KOPT-K1 (cell line): ENCODE results near the gene DUOX2.

Experiments used
- H3K27ac ChIP-seq: fragments of 200-600 bp; sonication (generic); 2 replicates; pipeline ENCODE4 v1.5.1; 2016; ENCODE audit warnings: antibody characterized with exemption, mild to moderate bottlenecking, low read depth, low read length; ENCODE audit not compliant: poor library complexity, severe bottlenecking
- H3K36me3 ChIP-seq: fragments of 200-600 bp; sonication (generic); 2 replicates; pipeline ENCODE4 v1.5.1; 2017; ENCODE audit warnings: antibody characterized with exemption, mild to moderate bottlenecking, low read length, moderate library complexity; ENCODE audit not compliant: insufficient read depth
- H3K9me3 ChIP-seq: fragments of 200-600 bp; sonication (generic); 2 replicates; pipeline ENCODE4 v1.5.1; 2017; ENCODE audit warnings: antibody characterized with exemption, low read length, mild to moderate bottlenecking; ENCODE audit not compliant: insufficient read depth, poor library complexity, severe bottlenecking

The DUOX2 gene

DNA sequence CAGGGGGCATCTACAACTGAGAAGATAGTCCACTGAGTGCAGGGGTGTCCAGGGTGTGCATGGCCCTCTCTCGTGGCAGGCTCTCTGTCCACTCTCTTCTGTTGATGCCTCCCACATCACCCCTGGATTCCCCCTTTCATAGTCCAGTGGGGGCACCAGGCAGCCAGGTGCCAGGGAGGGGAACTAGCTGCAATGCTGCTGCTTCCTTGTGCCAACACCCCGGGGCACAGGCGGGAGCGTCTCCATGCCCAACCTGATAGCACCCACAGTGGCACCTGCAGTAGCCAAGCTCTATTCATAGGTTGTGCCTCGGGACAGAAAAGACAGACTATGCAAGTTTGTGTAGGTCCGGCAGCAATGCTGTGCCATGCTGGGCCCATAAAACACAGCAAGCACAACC is 11.7 kb downstream of the DUOX2 start:
- no peaks in the 10 kb centered on the region for H3K36me3 ChIP-seq

DNA sequence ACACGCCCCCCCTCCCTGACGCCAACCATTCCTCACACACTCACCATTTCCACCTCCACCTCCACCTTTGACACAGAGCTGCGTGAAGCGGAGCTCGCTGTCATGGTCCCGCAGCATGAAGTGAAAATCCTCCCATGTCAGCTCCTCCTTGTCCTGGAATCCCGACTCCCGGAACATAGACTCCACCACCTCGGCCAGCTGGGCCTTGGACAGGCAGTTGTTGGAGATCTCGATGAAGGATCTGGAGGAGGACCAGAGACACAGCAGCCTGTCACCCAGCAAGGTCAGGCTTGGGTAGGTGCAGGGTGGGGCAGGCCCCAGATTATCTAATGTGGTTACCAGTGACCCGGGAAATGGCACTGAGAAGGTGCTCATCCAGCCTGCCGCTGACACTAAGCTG is 12.2 kb downstream of the DUOX2 start:
- Histone ChIP-seq H3K9me3 (no peaks in the 10 kb centered on the region), H3K36me3 (no peaks in the 10 kb centered on the region), H3K27ac (no peak overlapping the region)

More for the DNA sequence above, 11.7 kb downstream of the DUOX2 start:
- Histone ChIP-seq H3K9me3 (no peaks in the 10 kb centered on the region), H3K27ac (no peak overlapping the region)

- Histone ChIP-seq H3K27ac (no peak overlapping the region), H3K36me3 (no peaks in the 10 kb centered on the region), H3K9me3 (no peaks in the 10 kb centered on the region)
Measured at GRCh38 chr15:45100884-45101625, 12.9 kb downstream of the DUOX2 start.

DNA sequence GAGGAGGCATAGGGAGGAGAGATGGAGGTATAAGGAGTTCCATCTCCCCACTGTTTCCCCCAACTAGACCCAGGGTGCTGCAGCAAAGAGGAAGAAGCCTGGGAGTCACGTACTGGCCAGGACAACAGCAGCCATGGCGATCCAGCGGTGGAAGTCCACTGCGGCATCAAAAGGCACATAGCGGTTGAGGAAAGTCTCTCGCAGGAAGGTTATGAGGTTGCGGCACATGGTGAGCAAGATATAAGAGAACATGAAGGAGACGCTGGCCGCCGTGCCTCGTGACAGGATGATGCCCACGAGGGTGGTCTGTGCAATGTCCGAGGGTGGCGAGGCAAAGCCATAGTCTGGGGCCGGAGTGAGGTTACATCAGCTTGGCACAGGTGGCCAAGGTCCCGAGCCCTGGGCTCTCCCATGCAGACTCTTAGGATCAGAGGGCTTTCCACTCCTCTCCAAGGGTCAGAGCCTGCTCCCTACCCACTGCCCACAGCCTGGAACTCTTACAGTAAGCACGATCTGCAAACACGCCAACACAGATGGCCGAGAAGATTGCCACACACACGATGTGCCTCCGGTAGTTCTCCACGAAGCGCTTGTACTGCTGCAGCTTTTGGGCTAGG is 14.3 kb downstream of the DUOX2 start:
- no peaks in the 10 kb centered on the region for H3K9me3 ChIP-seq
- no peak overlapping the region for H3K27ac ChIP-seq

GRCh38 chr15:45097466-45097865 is 16.5 kb downstream of the DUOX2 start:
- no peaks in the 10 kb centered on the region for H3K9me3 ChIP-seq
- H3K27ac ChIP-seq, result no peak overlapping the region
- H3K36me3 ChIP-seq, result no peaks in the 10 kb centered on the region

More for the DNA sequence above, 14.3 kb downstream of the DUOX2 start:
- H3K36me3 ChIP-seq, result no peaks in the 10 kb centered on the region

DNA sequence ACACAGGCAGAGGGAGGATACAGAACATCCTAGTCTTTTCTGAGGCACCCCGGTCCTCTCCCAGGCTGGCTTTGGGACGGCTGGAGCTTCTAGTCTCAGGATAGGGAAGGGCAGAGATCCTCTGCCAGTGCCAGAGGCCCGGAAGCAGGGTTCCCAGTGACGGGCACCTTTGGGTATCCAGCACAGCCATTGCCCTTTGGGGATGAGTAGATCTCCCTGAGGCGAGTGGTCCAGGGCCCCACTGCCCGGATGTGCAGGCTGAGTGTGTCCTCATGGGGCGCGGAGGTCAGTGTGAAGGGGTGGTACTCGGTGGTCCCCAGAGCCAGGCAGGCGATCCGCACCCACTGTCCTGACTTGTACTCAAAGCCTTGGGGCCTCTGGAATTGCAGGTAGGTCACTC is 18.3 kb downstream of the DUOX2 start:
- no peaks in the 10 kb centered on the region for H3K9me3 ChIP-seq
- no peaks in the 10 kb centered on the region for H3K36me3 ChIP-seq
- H3K27ac ChIP-seq, result no peak overlapping the region

DNA sequence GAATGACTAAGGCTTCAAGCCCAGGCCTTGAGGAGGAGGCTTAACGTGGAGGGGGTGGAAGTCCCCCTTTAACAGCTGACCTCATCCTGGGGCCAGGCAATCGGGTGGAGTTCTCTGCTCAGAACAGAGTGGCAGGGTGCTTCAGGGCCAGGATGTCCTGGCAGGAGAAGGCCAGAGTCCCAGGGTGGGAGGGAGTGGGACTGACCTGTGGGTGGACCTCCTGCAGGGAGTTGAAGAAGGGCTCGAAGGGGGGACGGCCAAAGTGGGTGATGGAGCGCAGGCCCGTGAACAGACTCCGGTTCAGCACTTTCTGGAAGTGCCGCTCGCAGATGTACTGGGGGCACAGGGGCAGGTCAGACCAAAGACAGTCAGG is 19.6 kb downstream of the DUOX2 start:
- no peaks in the 10 kb centered on the region for H3K36me3 ChIP-seq
- H3K9me3 ChIP-seq, result no peaks in the 10 kb centered on the region

GRCh38 chr15:45093622-45094357 is 20.2 kb downstream of the DUOX2 start:
- Histone ChIP-seq H3K9me3 (no peaks in the 10 kb centered on the region), H3K27ac (no peak overlapping the region), H3K36me3 (no peaks in the 10 kb centered on the region)

More for the DNA sequence above, 19.6 kb downstream of the DUOX2 start:
- no peak overlapping the region for H3K27ac ChIP-seq

DNA sequence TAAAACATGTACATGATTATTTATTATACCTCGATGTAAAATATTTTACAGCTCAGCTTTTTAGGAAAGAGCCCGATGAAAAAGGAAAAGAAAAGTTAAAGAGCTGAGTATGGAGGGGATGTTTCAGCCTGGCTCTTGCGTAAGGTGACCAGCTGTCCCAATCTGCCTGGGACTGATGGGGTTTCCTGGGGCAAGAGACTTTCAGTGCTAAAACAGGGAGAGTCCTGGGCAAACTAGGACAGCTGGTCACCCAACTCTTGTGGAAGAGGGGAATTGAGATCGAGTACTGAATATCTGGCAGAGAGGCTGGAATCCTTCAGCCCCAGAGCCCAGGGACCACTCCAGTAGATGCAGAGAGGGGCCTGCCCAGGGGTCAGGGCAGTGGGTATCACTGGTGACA is 21.0 kb downstream of the DUOX2 start:
- H3K27ac ChIP-seq, result no peak overlapping the region
- no peaks in the 10 kb centered on the region for H3K36me3 ChIP-seq

GRCh38 chr15:45091576-45091975 is 22.4 kb downstream of the DUOX2 start:
- H3K27ac ChIP-seq, result no peak overlapping the region
- no peaks in the 10 kb centered on the region for H3K9me3 ChIP-seq

More for the DNA sequence above, 21.0 kb downstream of the DUOX2 start:
- H3K9me3 ChIP-seq, result no peaks in the 10 kb centered on the region

GRCh38 chr15:45091161-45091560 is 22.8 kb downstream of the DUOX2 start:
- Histone ChIP-seq H3K36me3 (no peaks in the 10 kb centered on the region), H3K27ac (no peak overlapping the region), H3K9me3 (no peaks in the 10 kb centered on the region)

More at GRCh38 chr15:45091576-45091975, 22.4 kb downstream of the DUOX2 start:
- no peaks in the 10 kb centered on the region for H3K36me3 ChIP-seq

GRCh38 chr15:45089712-45090373 is 24.1 kb downstream of the DUOX2 start:
- Histone ChIP-seq H3K9me3 (no peaks in the 10 kb centered on the region), H3K36me3 (no peaks in the 10 kb centered on the region), H3K27ac (no peak overlapping the region)

- Histone ChIP-seq H3K36me3 (no peaks in the 10 kb centered on the region), H3K9me3 (no peaks in the 10 kb centered on the region), H3K27ac (no peak overlapping the region)
Measured at GRCh38 chr15:45088801-45089711, 24.9 kb downstream of the DUOX2 start.

GRCh38 chr15:45087513-45087912 is 26.5 kb downstream of the DUOX2 start:
- Histone ChIP-seq H3K27ac (no peak overlapping the region), H3K36me3 (no peaks in the 10 kb centered on the region), H3K9me3 (no peaks in the 10 kb centered on the region)
